HTERT RPE-1 (cell line): Measurements from ENCODE around the gene TNFRSF4.

Source experiments
- in situ Hi-C: fragments of 300-500 bp; cut with MboI; formaldehyde crosslinking; loops from 4 replicates; pipeline ENCODE4 v1.14.3; 2020; ENCODE audit warnings: low sequenced_read_pairs

Gene TNFRSF4

GRCh38 chr1:1234180-1234808, 20.3 kb upstream of the TNFRSF4 start:
- in situ Hi-C loops: no loop called here

- in situ Hi-C loops: no loop called here
Observed at GRCh38 chr1:1233567-1233892, 19.6 kb upstream of the TNFRSF4 start.

GRCh38 chr1:1232796-1233566, 19.0 kb upstream of the TNFRSF4 start:
- in situ Hi-C loops: no loop called here

- in situ Hi-C loops: no loop called here
Observed at GRCh38 chr1:1232208-1232795, 18.3 kb upstream of the TNFRSF4 start, which contains the start of gene B3GALT6. B3GALT6 (plus strand) TSS chr1:1232237; CDS start chr1:1232279, 42 bp downstream.

- in situ Hi-C loops: no loop called here
Observed at GRCh38 chr1:1231400-1232207, 17.7 kb upstream of the TNFRSF4 start, which contains the start of gene SDF4. SDF4 (minus strand) TSS chr1:1232001; CDS start chr1:1228772, 3,229 bp downstream.

GRCh38 chr1:1230656-1231399, 16.9 kb upstream of the TNFRSF4 start:
- in situ Hi-C loops: no loop called here

GRCh38 chr1:1229770-1230169, 15.8 kb upstream of the TNFRSF4 start:
- in situ Hi-C loops: no loop called here

GRCh38 chr1:1228596-1229321, 14.8 kb upstream of the TNFRSF4 start:
- in situ Hi-C loops: no loop called here

- in situ Hi-C loops: no loop called here
Observed at GRCh38 chr1:1228187-1228586, 14.2 kb upstream of the TNFRSF4 start.

- in situ Hi-C loops: no loop called here
Observed at GRCh38 chr1:1227386-1227785, 13.4 kb upstream of the TNFRSF4 start.

- in situ Hi-C loops: no loop called here
Observed at GRCh38 chr1:1226566-1227362, 12.8 kb upstream of the TNFRSF4 start.

GRCh38 chr1:1225913-1226312, 12.0 kb upstream of the TNFRSF4 start:
- in situ Hi-C loops: no loop called here

- in situ Hi-C loops: no loop called here
Observed at GRCh38 chr1:1225238-1225845, 11.4 kb upstream of the TNFRSF4 start.

GRCh38 chr1:1223891-1224290, 9.9 kb upstream of the TNFRSF4 start:
- in situ Hi-C loops: no loop called here

GRCh38 chr1:1223321-1223720, 9.4 kb upstream of the TNFRSF4 start:
- in situ Hi-C loops: no loop called here

- in situ Hi-C loops: no loop called here
Observed at GRCh38 chr1:1222575-1223225, 8.7 kb upstream of the TNFRSF4 start.

GRCh38 chr1:1221887-1222574, 8.1 kb upstream of the TNFRSF4 start:
- in situ Hi-C loops: no loop called here

- in situ Hi-C loops: no loop called here
Observed at GRCh38 chr1:1220197-1220596, 6.2 kb upstream of the TNFRSF4 start.
